SK-N-SH (cell line): ENCODE measurements around the gene C1orf159. TPM values are rescaled to one million over a fixed set of nuclear protein-coding genes. Genes with fewer than 3 reads are reported as not detected.

Experiments
- CTCF ChIA-PET: fragments of 300-600, 350-600 bp; formaldehyde crosslinking; extraction: SDS; loops from one replicate; lab custom pipeline; 2021; lab: Yijun Ruan, JAX
- POLR2A ChIA-PET: fragments of 350-600 bp; sonication (Branson Sonifier 250); formaldehyde crosslinking; extraction: SDS; loops from one replicate; lab custom pipeline; 2020; ENCODE audit warnings: antibody characterized with exemption, inconsistent platforms; lab: Yijun Ruan, JAX
- DNase-seq: peaks from one replicate; pipeline ENCODE4 v3.0.0; 2012
- H2AFZ ChIP-seq: fragments of 200-600 bp; sonication (generic); 2 replicates; pipeline ENCODE4 v1.8.1; 2016; ENCODE audit warnings: antibody characterized with exemption, mild to moderate bottlenecking, low read depth
- H3F3A ChIP-seq: fragments of 200-600 bp; sonication (generic); replicated peaks from 2 replicates; pipeline ENCODE3; 2016; ENCODE audit warnings: antibody characterized with exemption, mild to moderate bottlenecking; ENCODE audit not compliant: insufficient read depth
- H3K27ac ChIP-seq, 2 experiments: fragments of 200-500 bp in 1 of 2; fragments of 200-600 bp in 1 of 2; sonication (Bioruptor generic) in 1 of 2; sonication (generic), shearing (Covaris generic) in 1 of 2; 2 replicates each; pipeline versions ENCODE4 v1.5.1 to v1.6.1; 2014 to 2016; ENCODE audit warnings: low read depth in 2 of 2, inconsistent platforms in 1 of 2, low read length in 1 of 2, mild to moderate bottlenecking in 1 of 2, mixed read lengths in 1 of 2
- H3K27me3 ChIP-seq: fragments of 200-600 bp; sonication (generic), shearing (Covaris generic); 2 replicates; pipeline ENCODE4 v1.6.1; 2016; ENCODE audit warnings: mixed run types; ENCODE audit not compliant: insufficient read depth
- H3K36me3 ChIP-seq, 2 experiments: fragments of 200-500 bp in 1 of 2; fragments of 200-600 bp in 1 of 2; sonication (Bioruptor generic) in 1 of 2; sonication (generic) in 1 of 2; replicated peaks in 1 of 2; 2 replicates each; pipeline versions ENCODE3 to v1.5.1; 2014 to 2016; ENCODE audit warnings: low read length in 1 of 2, mild to moderate bottlenecking in 1 of 2; ENCODE audit not compliant: insufficient read depth in 2 of 2, control insufficient read depth in 1 of 2
- H3K4me1 ChIP-seq, 2 experiments: fragments of 200-500 bp in 1 of 2; fragments of 200-600 bp in 1 of 2; sonication (Bioruptor generic) in 1 of 2; sonication (generic), shearing (Covaris generic) in 1 of 2; 2 replicates each; pipeline versions ENCODE4 v1.5.1 to v1.6.1; 2014 to 2016; ENCODE audit warnings: low read depth in 1 of 2, low read length in 1 of 2, mixed run types in 1 of 2; ENCODE audit not compliant: insufficient read depth in 2 of 2, control insufficient read depth in 1 of 2
- H3K4me2 ChIP-seq: fragments of 200-600 bp; sonication (generic), shearing (Covaris generic); 2 replicates; pipeline ENCODE4 v1.6.1; 2017; ENCODE audit warnings: mixed run types
- H3K4me3 ChIP-seq, 2 experiments: fragments of 200-500 bp in 1 of 2; fragments of 200-600 bp in 1 of 2; sonication (Bioruptor generic) in 1 of 2; sonication (generic), shearing (Covaris generic) in 1 of 2; 2 replicates each; pipeline versions ENCODE4 v1.5.1 to v1.8.1; 2014 to 2016; ENCODE audit warnings: low read depth in 2 of 2, inconsistent platforms in 1 of 2, low read length in 1 of 2, mild to moderate bottlenecking in 1 of 2, mixed read lengths in 1 of 2, moderate library complexity in 1 of 2
- H3K79me2 ChIP-seq: fragments of 200-600 bp; sonication (generic); 2 replicates; pipeline ENCODE4 v1.8.1; 2017; ENCODE audit warnings: mild to moderate bottlenecking; ENCODE audit not compliant: insufficient read depth
- H3K9ac ChIP-seq: fragments of 200-600 bp; sonication (generic); 2 replicates; pipeline ENCODE4 v1.6.1; 2017; ENCODE audit warnings: mixed run types
- H3K9me2 ChIP-seq: fragments of 200-600 bp; sonication (generic); 2 replicates; pipeline ENCODE4 v1.6.1; 2017; ENCODE audit warnings: mixed run types
- H3K9me3 ChIP-seq: fragments of 200-600 bp; sonication (generic); 2 replicates; pipeline ENCODE4 v1.6.1; 2017; ENCODE audit warnings: mixed run types, mild to moderate bottlenecking, moderate library complexity
- H4K20me1 ChIP-seq: fragments of 200-600 bp; sonication (generic); 2 replicates; pipeline ENCODE4 v1.6.1; 2017; ENCODE audit warnings: mild to moderate bottlenecking, mixed run types; ENCODE audit not compliant: insufficient read depth
- CHD2 ChIP-seq: fragments of 150-350 bp; IDR thresholded peaks from 2 replicates; pipeline ENCODE4 v1.6.1; 2018; ENCODE audit warnings: low read length; ENCODE audit not compliant: partially characterized antibody
- CTCF ChIP-seq: fragments of 200-600 bp; sonication (generic); IDR thresholded peaks from 2 replicates; pipeline ENCODE4 v1.6.1; 2017; ENCODE audit warnings: antibody characterized with exemption, mild to moderate bottlenecking, moderate library complexity
- ELF1 ChIP-seq: IDR thresholded peaks from 2 replicates; pipeline ENCODE4 v1.4.0; 2012
- FOSL2 ChIP-seq: IDR thresholded peaks from 2 replicates; pipeline ENCODE4 v1.4.0; 2012; ENCODE audit warnings: low read depth, mild to moderate bottlenecking, moderate library complexity, borderline replicate concordance
- FOXJ3 ChIP-seq: sonication (generic); formaldehyde crosslinking; IDR thresholded peaks from 2 replicates; pipeline ENCODE4 v1.5.1; 2020; ENCODE audit warnings: mild to moderate bottlenecking, missing genetic modification reagents
- GABPA ChIP-seq: IDR thresholded peaks from 2 replicates; pipeline ENCODE4 v1.4.0; 2012; ENCODE audit warnings: low read depth, mild to moderate bottlenecking
- JUND ChIP-seq: IDR thresholded peaks from 2 replicates; pipeline ENCODE4 v1.4.0; 2012
- MAX ChIP-seq: IDR thresholded peaks from 2 replicates; pipeline ENCODE4 v1.4.0; 2012; ENCODE audit warnings: low read depth
- MEF2A ChIP-seq: IDR thresholded peaks from 2 replicates; pipeline ENCODE4 v1.4.0; 2012; ENCODE audit warnings: low read depth, borderline replicate concordance
- MXI1 ChIP-seq: IDR thresholded peaks from 2 replicates; pipeline ENCODE4 v1.6.1; 2012; ENCODE audit warnings: mild to moderate bottlenecking, low read depth, low read length, improper control_type of control experiment
- NFIC ChIP-seq: IDR thresholded peaks from 2 replicates; pipeline ENCODE4 v1.4.0; 2012; ENCODE audit warnings: borderline replicate concordance
- RCOR1 ChIP-seq: fragments of 150-350 bp; IDR thresholded peaks from 2 replicates; pipeline ENCODE4 v1.6.1; 2017; ENCODE audit warnings: antibody characterized with exemption, low read length
- RFX5 ChIP-seq: IDR thresholded peaks from 2 replicates; pipeline ENCODE4 v1.6.1; 2012; ENCODE audit warnings: mild to moderate bottlenecking, improper control_type of control experiment, low read length
- RXRA ChIP-seq: IDR thresholded peaks from 2 replicates; pipeline ENCODE4 v1.4.0; 2012; ENCODE audit warnings: low read depth, mild to moderate bottlenecking, borderline replicate concordance
- SMC3 ChIP-seq: IDR thresholded peaks from 2 replicates; pipeline ENCODE4 v1.6.1; 2012; ENCODE audit warnings: low read depth, low read length, improper control_type of control experiment
- TAF1 ChIP-seq: IDR thresholded peaks from 2 replicates; pipeline ENCODE4 v1.6.1; 2012; ENCODE audit warnings: low read depth, mild to moderate bottlenecking, low read length, moderate library complexity, borderline replicate concordance
- TEAD4 ChIP-seq: IDR thresholded peaks from 2 replicates; pipeline ENCODE4 v1.4.0; 2012; ENCODE audit warnings: mild to moderate bottlenecking, borderline replicate concordance; ENCODE audit not compliant: insufficient read depth
- USF2 ChIP-seq: fragments of 150-350 bp; IDR thresholded peaks from 2 replicates; pipeline ENCODE4 v1.6.1; 2017; ENCODE audit warnings: antibody characterized with exemption, low read length, low read depth, borderline replicate concordance
- ZBTB33 ChIP-seq: IDR thresholded peaks from 2 replicates; pipeline ENCODE4 v1.4.0; 2012; ENCODE audit warnings: low read depth, borderline replicate concordance
- WGBS: methylation state at CpG from one replicate; pipeline ENCODE4 v1.1.6; 2017; ENCODE audit warnings: low lambda C conversion rate; 5-methylcytosine and 5-hydroxymethylcytosine counted together
- polyA plus RNA-seq, 3 experiments: library from polyadenylated mRNA; depleted of rRNA; stranded (reverse); fragments of >200 nt; gene quantifications; 2 replicates each; pipeline ENCODE4 v1.2.3, GENCODE V29; 2012

Gene C1orf159
- polyA plus RNA-seq, 1 of the 3 experiments (the other 2 are of a cell fraction) = 10.2 TPM

- no peak overlapping the region for H2AFZ ChIP-seq
- TF ChIP-seq MAX (no peak), ELF1 (no peak), TAF1 (no peak), NFIC (no peak), RXRA (no peak), MEF2A (no peak), USF2 (no peak), CTCF (no peak), RFX5 (no peak), JUND (no peak), GABPA (no peak)
- TF ChIP-seq, all 33 proteins: peak for 0
- H4K20me1 ChIP-seq = no peaks in the 10 kb centered on the region
- no peaks in the 10 kb centered on the region for H3K27me3 ChIP-seq
- H3F3A ChIP-seq = no peaks in the 10 kb centered on the region
- H3K36me3 ChIP-seq = no peaks in the 10 kb centered on the region
- ChIA-PET CTCF (interaction anchor here (3.4 kb wide), 1 partner anchor 22 kb away, joined by 11 read pairs; no protein-coding TSS in a partner anchor), POLR2A (no interaction called here)
- no peak for DNase-seq
- 84% methylated on average over 20 of the region's 42 CpGs for WGBS
- no peak overlapping the region for H3K4me2 ChIP-seq
- H3K27ac ChIP-seq = no peak overlapping the region
- no peaks in the 10 kb centered on the region; a peak in 1 of 4 replicates for H3K4me1 ChIP-seq
- H3K9me2 ChIP-seq = no peaks in the 10 kb centered on the region
- no peak overlapping the region for H3K4me3 ChIP-seq
- H3K9me3 ChIP-seq = no peaks in the 10 kb centered on the region
- H3K79me2 ChIP-seq = no peaks in the 10 kb centered on the region
- no peak overlapping the region for H3K9ac ChIP-seq
Observed at GRCh38 chr1:1144122-1144842, 28.4 kb upstream of the C1orf159 start.

- Histone ChIP-seq H3K4me3 (no peak overlapping the region), H4K20me1 (no peaks in the 10 kb centered on the region), H3K4me2 (no peak overlapping the region), H3K79me2 (no peaks in the 10 kb centered on the region), H3K27me3 (no peaks in the 10 kb centered on the region), H2AFZ (no peak overlapping the region)
- no peak for DNase-seq
- TF ChIP-seq FOSL2 (no peak), FOXJ3 (CRISPR knock-in tag) (no peak), GABPA (no peak), JUND (no peak), ELF1 (no peak), MXI1 (no peak), RCOR1 (no peak), ZBTB33 (no peak), TAF1 (no peak), CHD2 (no peak), TEAD4 (no peak), CTCF (no peak), MEF2A (no peak), SMC3 (no peak)
- TF ChIP-seq, all 33 proteins: peak for 0
- H3F3A ChIP-seq = no peaks in the 10 kb centered on the region
- no peaks in the 10 kb centered on the region for H3K9me2 ChIP-seq
- ChIA-PET POLR2A (no interaction called here), CTCF (interaction anchor here (3.4 kb wide), 1 partner anchor 21 kb away, joined by 11 read pairs; no protein-coding TSS in a partner anchor)
- H3K36me3 ChIP-seq = no peaks in the 10 kb centered on the region
- H3K4me1 ChIP-seq = no peaks in the 10 kb centered on the region; a peak in 1 of 4 replicates
- H3K9ac ChIP-seq = no peak overlapping the region
- no peaks in the 10 kb centered on the region for H3K9me3 ChIP-seq
- H3K27ac ChIP-seq = no peak overlapping the region
- 64% methylated on average over 3 of the region's 14 CpGs for WGBS
Observed at GRCh38 chr1:1143636-1144035, 27.7 kb upstream of the C1orf159 start.
